B cell (primary cell): ENCODE measurements around the gene TRIM56.

Source experiments
- EZH2 ChIP-seq: IDR thresholded peaks from 2 replicates; pipeline ENCODE4 v1.6.1; 2012; ENCODE audit warnings: borderline replicate concordance, low read depth, mild to moderate bottlenecking, moderate library complexity, low read length; ENCODE audit not compliant: insufficient read depth, poor library complexity, severe bottlenecking
- TF ChIP-seq, protein P1 (sequence below): fragments of 200-600 bp; IDR thresholded peaks from one replicate; pipeline ENCODE4 v1.8.0; 2022; ENCODE audit warnings: antibody characterized with exemption, mild to moderate bottlenecking

DNA sequence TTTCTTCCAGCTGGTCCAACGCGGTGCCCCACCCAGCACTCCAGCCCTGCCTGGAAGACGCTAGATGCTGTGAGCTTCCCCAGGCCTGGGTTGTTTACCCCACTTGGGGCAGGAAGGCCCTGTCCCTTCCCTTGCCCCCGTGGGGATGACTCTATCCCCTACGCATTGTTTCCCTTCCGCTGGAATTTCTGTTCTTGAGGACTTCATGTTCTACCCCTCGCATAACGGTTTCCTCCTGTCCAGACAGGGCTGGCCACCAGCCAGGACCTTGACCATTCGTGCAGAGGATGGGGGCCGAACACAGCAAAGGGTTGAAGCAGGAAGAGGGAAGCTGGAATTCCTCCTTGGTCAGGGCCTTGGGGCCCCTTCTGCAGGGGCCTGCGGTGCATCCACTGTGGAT lies 27.0 kb downstream of the TRIM56 start:
- TF ChIP-seq EZH2, result no peak
- TF ChIP-seq, protein P1, sequence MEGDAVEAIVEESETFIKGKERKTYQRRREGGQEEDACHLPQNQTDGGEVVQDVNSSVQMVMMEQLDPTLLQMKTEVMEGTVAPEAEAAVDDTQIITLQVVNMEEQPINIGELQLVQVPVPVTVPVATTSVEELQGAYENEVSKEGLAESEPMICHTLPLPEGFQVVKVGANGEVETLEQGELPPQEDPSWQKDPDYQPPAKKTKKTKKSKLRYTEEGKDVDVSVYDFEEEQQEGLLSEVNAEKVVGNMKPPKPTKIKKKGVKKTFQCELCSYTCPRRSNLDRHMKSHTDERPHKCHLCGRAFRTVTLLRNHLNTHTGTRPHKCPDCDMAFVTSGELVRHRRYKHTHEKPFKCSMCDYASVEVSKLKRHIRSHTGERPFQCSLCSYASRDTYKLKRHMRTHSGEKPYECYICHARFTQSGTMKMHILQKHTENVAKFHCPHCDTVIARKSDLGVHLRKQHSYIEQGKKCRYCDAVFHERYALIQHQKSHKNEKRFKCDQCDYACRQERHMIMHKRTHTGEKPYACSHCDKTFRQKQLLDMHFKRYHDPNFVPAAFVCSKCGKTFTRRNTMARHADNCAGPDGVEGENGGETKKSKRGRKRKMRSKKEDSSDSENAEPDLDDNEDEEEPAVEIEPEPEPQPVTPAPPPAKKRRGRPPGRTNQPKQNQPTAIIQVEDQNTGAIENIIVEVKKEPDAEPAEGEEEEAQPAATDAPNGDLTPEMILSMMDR, result no peak
